ENCODE results near the gene MAGEA4.

MAGEA4 gene

GRCh38 chrX:151970027-151970426 is 57.3 kb downstream of the MAGEA4 start:
- H3K4me3 Mint-ChIP-seq, result no peak overlapping the region
- ATAC-seq (replicated peaks) (no peak), DNase-seq (no peak)
- peaks cover 0 to 2% of the 10 kb centered on the region in 2 donors for H3K9me3 Mint-ChIP-seq
- H3K27me3 Mint-ChIP-seq, result peaks cover 8 to 10% of the 10 kb centered on the region in 2 donors
- H3K27ac Mint-ChIP-seq, result no peak overlapping the region
- H3K4me1 Mint-ChIP-seq, result no peaks in the 10 kb centered on the region
- H3K36me3 Mint-ChIP-seq, result no peaks in the 10 kb centered on the region

- Mint-ChIP-seq H3K9me3 (peaks cover 0 to 2% of the 10 kb centered on the region in 2 donors), H3K36me3 (no peaks in the 10 kb centered on the region), H3K4me3 (no peak overlapping the region), H3K27ac (no peak overlapping the region), H3K27me3 (peaks cover 13 to 17% of the 10 kb centered on the region in 2 donors), H3K4me1 (no peaks in the 10 kb centered on the region)
- DNase-seq (no peak), ATAC-seq (replicated peaks) (no peak)
Measured at GRCh38 chrX:151970661-151971060, 58.0 kb downstream of the MAGEA4 start.

DNA sequence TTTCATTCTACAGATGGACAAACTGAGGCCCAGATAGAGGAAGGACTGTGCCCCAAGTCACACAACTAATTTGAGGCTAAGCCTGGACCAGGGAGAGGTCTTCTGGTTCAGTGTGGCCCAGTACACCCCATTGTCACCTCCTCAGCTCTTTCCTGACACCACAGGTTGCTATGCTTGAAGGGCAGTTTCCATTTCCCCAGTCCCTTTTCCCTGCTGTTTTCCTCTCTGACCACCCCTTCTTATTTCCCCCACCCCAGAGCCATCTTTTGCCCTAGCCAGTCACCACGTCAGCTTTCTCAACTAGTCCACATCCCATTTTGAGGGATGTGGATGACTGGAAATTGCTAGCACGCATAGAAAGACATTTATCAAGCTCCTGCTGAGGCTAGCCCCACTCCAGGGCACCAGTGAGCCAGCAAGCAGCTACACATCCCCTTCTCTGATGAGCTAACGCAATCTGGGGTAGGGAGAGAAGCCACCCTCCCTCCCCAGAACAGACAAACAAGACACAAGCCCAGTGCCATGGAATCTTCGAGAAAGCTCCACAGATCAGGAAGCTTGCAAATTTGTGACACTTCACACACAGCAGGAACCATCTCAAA is 60.5 kb downstream of the MAGEA4 start:
- no peaks in the 10 kb centered on the region for H3K4me1 Mint-ChIP-seq
- ATAC-seq (replicated peaks) (no peak), DNase-seq (no peak)
- no peaks in the 10 kb centered on the region for H3K36me3 Mint-ChIP-seq
- H3K4me3 Mint-ChIP-seq, result no peak overlapping the region
- H3K27ac Mint-ChIP-seq, result no peak overlapping the region
- H3K27me3 Mint-ChIP-seq, result peaks cover 15 to 24% of the 10 kb centered on the region in 2 donors
- H3K9me3 Mint-ChIP-seq, result peaks cover 0 to 2% of the 10 kb centered on the region in 2 donors

- Mint-ChIP-seq H3K27ac (no peak overlapping the region), H3K36me3 (no peaks in the 10 kb centered on the region), H3K4me1 (no peaks in the 10 kb centered on the region), H3K27me3 (peaks cover 15 to 24% of the 10 kb centered on the region in 2 donors), H3K9me3 (peaks cover 0 to 2% of the 10 kb centered on the region in 2 donors), H3K4me3 (no peak overlapping the region)
- no peak for ATAC-seq (replicated peaks)
- DNase-seq, result no peak
Measured at GRCh38 chrX:151973851-151974335, 61.2 kb downstream of the MAGEA4 start.

All from stimulated activated naive B cell treated with anti-CD40 and anti-IgM and Interleukin-4, amounts not matched to agents 10 μg/mL and 1 μg/mL and 100 μg/mL, for 72 hours (primary cell).